ENCODE measurements around the gene CAMTA1.

The CAMTA1 gene

GRCh38 chr1:7250176-7250575 is 464.9 kb downstream of the CAMTA1 start:
- H3K4me3 ChIP-seq (ENCODE audit: low read depth, low read length) = no peak overlapping the region
- TF ChIP-seq CTCF (IDR thresholded peaks at IDR 0.05; ENCODE audit: control insufficient read depth, extremely low read depth, insufficient read depth) = no peak
- DNase-seq (ENCODE audit: low read depth) = no peak

GRCh38 chr1:7250597-7251453 is 465.6 kb downstream of the CAMTA1 start:
- H3K4me3 ChIP-seq (ENCODE audit: low read depth, low read length) = no peak overlapping the region
- no peak for TF ChIP-seq CTCF (IDR thresholded peaks at IDR 0.05; ENCODE audit: control insufficient read depth, extremely low read depth, insufficient read depth)
- DNase-seq (ENCODE audit: low read depth) = no peak

GRCh38 chr1:7251454-7251800 is 466.2 kb downstream of the CAMTA1 start:
- no peak overlapping the region for H3K4me3 ChIP-seq (ENCODE audit: low read depth, low read length)
- DNase-seq (ENCODE audit: low read depth) = no peak
- TF ChIP-seq CTCF (IDR thresholded peaks at IDR 0.05; ENCODE audit: control insufficient read depth, extremely low read depth, insufficient read depth) = no peak

GRCh38 chr1:7252411-7253117 is 467.3 kb downstream of the CAMTA1 start:
- no peak overlapping the region for H3K4me3 ChIP-seq (ENCODE audit: low read depth, low read length)
- no peak for DNase-seq (ENCODE audit: low read depth)
- TF ChIP-seq CTCF (IDR thresholded peaks at IDR 0.05; ENCODE audit: control insufficient read depth, extremely low read depth, insufficient read depth) = no peak

- TF ChIP-seq CTCF (IDR thresholded peaks at IDR 0.05; ENCODE audit: control insufficient read depth, extremely low read depth, insufficient read depth) = no peak
- DNase-seq (ENCODE audit: low read depth) = no peak
- no peak overlapping the region for H3K4me3 ChIP-seq (ENCODE audit: low read depth, low read length)
These were observed 467.8 kb downstream of the CAMTA1 start for GRCh38 chr1:7253118-7253480.

- H3K4me3 ChIP-seq (ENCODE audit: low read depth, low read length) = no peak overlapping the region
- TF ChIP-seq CTCF (IDR thresholded peaks at IDR 0.05; ENCODE audit: control insufficient read depth, extremely low read depth, insufficient read depth) = no peak
- no peak for DNase-seq (ENCODE audit: low read depth)
These were observed 468.8 kb downstream of the CAMTA1 start for GRCh38 chr1:7253988-7254587.
